GM21529 (cell line): Measurements from ENCODE around the gene LBR.

Experiments
- ATAC-seq: cut with Tn5 transposase; IDR thresholded peaks from one replicate; pipeline ENCODE4 v1.9.1; 2021; ENCODE audit not compliant: unreplicated experiment

Gene LBR

GRCh38 chr1:225446595-225446960 lies 18.7 kb upstream of the LBR start:
- no peak for ATAC-seq

GRCh38 chr1:225445639-225446594 lies 18.1 kb upstream of the LBR start:
- ATAC-seq, result no peak

DNA sequence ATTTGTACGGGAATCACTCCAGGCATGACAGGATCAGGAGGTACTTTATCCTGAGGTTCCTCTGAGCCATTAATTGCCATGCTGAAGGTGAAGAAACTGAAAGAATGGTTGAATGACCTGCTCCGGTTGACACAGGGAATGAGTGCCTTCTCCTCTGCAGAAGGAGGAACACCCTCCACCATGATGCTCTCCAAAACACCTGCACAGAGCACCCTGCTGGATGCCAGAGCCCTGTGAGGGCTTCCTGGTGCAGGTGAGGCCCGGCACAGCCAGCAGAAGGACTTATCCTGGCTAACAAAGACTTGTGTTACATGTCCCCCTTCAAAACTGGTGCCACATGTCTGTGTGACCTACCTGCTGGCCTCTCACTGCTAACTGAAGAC lies 14.3 kb upstream of the LBR start:
- no peak for ATAC-seq

DNA sequence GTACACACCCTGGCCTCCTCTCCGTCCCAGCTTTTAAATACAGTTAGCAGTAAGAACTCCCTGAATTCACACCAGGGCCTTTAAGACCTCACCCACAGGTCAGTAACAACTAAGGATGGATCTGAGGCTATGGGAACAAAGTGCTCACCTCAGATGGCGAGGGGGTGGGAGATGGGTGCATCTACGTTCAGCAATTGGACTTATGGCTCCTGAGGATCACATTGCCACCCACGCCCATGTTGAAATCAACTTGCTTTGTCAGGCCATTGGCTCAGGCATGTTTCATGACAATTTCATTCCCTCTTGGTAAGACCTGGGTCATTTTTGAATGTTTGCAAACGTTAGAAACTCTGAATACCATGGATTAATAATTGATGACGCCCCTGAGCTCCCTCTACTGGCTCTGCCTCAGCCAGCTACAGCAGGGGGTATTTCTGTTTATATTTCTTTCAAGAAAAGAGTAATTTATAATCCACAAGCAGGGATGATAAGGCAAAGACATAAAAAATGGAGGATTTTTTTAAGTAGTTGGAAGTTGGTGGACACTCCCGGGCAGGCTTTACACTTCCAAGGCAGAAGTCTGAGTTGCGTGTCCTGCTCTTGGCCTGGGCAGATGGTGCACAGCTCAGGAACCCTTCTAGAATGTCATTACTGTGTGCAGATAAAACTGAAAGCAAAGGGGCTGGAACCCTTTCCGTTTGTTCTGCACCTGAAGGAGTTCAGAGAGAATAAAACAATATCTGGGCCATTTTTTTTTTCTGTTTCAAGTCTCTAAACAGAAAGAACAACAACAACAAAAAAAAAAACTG lies 13.7 kb upstream of the LBR start:
- peak; percentile 28 for ATAC-seq

DNA sequence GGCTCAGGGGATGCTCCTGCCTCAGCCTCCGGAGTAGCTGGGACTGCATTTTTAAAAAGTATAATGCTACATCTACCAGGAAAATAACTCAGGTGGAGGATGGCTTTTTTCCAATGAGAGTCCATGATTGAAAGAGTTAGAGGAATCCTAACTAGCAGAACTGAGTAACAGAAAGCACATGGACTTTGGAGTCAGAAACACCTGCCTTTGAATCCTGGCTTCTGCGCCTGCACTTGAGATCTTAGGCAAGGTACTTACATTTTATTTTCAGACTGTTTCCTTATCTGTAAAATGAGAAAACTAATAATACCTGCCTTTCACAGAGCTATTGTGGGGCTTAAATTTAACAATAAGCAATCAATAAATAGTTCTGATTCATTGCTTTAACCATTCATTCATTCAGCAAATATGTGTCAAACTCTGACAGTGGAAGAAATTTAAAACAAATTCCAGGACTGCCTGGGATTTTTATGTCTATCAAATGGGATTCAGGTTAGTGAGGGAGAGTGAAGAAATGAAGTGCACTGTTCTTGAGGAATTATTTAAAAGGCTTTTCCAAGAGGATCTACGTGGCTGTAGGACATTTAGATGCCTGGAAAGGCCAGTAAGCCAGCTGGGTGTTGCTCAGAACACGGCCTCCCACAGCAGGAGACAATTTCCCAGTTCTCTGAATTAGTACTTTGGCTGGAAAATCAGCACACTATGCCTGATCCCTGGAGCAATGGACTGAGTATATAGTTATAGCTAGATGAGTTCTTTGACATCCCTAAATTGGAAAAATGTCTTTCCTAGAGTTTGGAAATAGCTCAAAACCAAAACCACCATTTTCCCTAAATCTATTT lies 12.8 kb upstream of the LBR start:
- no peak for ATAC-seq

GRCh38 chr1:225437710-225438437 lies 10.0 kb upstream of the LBR start:
- ATAC-seq, result no peak

DNA sequence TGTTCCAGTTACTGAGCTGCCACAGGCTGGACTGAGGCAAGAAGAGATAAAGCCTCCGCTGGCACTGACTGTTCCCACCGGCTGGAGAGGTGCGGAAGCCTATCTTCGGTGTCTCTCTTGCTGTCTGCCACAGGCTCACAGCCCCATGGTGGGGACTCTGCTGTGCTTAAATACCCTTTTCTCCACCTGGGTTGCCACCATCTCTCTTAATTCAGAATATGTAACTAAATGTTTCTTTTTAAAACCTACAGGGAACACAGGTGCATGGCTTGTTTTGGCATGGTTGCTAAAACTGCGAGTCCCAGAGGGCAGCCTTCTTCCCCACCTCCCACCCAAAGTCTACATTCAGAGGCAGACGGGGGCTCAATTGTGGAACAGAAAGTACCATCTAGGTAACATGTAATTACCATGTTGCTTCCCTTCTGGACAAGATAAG lies 8.1 kb upstream of the LBR start:
- ATAC-seq, result peak; percentile 71

- peak; percentile 25 for ATAC-seq
Measured at GRCh38 chr1:225435487-225435886, 7.6 kb upstream of the LBR start.

DNA sequence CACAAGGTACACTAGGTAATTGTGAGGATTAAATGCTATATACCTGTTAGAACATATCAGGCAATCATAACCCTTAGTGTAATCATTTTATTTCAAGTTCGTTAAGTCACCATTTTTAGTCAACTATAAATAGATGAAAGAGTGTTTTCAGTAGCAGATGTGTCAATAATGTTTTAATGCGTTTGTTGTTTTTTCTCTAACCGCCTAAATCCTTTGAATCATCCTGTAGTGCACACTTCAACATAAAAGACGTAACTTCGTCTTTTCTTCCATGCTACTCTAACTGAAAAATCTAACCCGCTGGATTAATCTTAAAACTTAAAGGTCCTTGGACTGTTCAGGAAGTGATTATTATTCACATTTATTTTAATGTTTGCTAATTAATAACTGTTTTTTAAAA lies 7.2 kb upstream of the LBR start:
- ATAC-seq, result no peak

- ATAC-seq, result no peak
Measured at GRCh38 chr1:225434046-225434445, 6.2 kb upstream of the LBR start.

GRCh38 chr1:225431081-225431863 lies 3.4 kb upstream of the LBR start:
- ATAC-seq, result no peak

DNA sequence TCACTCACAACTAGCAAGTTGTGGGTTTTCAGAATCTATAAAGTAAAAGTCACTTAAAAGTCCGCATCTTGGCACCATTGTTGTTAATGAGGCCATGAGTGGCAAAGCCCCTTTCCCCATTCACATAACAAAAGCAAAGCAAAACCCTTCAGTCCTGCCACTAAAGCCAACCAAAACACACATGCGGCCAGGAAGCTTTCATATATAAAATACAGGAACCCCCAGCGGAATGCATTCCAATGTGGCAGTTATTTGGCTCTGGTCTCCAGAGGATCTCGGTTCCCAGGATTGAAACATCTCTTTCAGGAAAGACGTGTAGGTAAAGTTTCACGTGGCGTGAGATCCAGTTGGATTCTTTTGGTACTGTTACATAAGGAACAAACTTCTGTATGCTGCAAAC lies 2.5 kb upstream of the LBR start:
- ATAC-seq, result no peak

DNA sequence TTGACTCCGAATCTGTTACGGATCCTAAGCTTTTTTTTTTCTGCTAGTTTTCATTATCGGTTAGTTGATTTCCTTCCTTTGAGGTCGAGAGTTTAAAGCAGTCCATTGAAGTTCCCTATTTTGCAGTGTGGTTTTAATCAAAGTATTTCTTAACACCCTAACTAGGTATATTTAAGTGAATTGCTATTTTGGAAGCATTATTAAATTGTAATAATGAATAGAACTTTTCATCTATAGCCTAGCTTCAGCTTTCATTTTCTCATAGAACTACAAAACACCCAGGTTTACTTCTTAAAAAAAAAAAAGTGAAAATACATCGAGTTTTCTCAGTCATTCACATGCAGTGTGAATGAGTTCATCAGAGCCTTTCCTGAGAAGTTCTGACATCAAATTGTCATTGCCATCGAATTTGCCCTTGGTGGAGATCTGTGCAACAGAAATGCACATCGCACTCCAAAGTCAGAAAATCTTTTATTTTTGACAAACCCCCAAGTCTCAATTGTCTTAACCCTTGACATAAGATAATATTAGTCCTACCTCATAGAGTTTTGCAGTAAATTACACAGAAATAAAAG lies 1.1 kb upstream of the LBR start:
- ATAC-seq, result no peak

GRCh38 chr1:225428068-225428880 lies 436 bp upstream of the LBR start:
- ATAC-seq, result peak; percentile 86

GRCh38 chr1:225426395-225427234 lies 1.2 kb downstream of the LBR start:
- ATAC-seq, result no peak

DNA sequence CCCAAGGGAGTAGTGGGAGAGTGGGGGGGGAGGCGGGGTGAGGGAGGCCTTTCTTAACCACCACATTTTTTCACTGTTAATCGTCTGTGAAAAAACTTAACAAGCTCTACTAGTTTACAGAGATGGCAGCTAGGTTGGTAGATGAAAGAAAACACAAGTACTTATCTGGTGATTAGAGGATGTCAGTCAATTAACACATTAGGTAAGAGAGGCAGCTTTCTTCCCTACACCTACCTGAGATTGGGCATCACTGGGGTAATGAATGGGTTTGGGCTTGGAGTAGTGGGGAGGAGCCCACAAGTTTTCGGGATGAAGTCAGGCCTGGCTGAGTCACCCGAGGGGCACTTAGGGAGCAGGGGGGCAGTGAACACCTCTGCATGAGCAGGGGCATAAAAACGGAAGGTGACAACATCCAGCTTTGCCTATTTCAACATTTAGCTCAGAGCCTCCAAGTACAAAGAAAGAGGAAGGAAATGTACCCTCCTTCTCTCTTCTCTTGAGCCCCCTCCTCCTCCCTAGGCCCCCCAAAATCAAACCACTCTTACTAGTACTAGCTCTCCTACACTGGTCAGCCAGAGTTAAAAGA lies 2.5 kb downstream of the LBR start:
- ATAC-seq, result no peak

DNA sequence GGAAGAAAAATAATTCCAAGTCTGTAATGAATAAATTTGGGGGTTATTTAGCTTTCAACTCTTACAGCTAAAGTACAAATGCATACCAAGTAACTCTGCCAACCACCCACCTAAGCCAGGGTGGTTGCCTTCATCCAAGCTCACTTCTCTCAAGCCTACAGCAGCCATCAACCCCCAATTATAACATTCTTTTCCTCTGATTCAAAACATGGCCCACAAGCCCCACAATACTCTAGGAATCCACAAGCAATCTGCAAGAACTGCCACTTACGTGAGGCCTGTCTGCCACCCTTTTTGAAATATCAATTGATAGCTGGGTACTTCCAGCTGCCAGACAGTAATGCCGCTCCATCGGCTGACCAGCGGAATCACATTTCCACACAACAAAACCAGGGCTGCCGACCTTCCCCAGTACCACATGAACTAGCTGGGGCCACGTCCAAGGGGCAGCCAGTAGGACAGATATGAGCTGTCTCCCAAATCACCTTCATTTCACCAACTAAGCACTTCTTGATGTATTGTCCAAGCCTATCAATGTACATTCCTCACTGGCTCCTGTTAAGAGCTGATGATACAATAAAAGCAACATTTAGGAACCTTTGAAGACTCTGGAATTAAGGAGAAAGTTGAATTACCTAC lies 3.2 kb downstream of the LBR start:
- ATAC-seq, result no peak
